HepG2 (cell line): ENCODE results near the gene GPBP1. TPM values are rescaled to one million over a fixed set of nuclear protein-coding genes. Genes with fewer than 3 reads are reported as not detected.
A peak's percentile ranks its signal among the peaks of the same experiment; 100 is the strongest.

ENCODE experiments used
- ADNP ChIP-seq: sonication (generic); formaldehyde crosslinking; IDR thresholded peaks from 2 replicates; pipeline ENCODE4 v1.4.0; 2020; ENCODE audit warnings: missing genetic modification reagents
- CBX1 ChIP-seq: IDR thresholded peaks from one replicate; pipeline ENCODE4 v1.6.1; 2016; ENCODE audit warnings: antibody characterized with exemption, low read depth
- CCDC6 ChIP-seq: sonication (generic); formaldehyde crosslinking; IDR thresholded peaks from 2 replicates; pipeline ENCODE4 v1.8.1; 2022; ENCODE audit warnings: mild to moderate bottlenecking, missing genetic modification reagents, moderate library complexity
- CEBPG ChIP-seq: IDR thresholded peaks from 2 replicates; pipeline ENCODE4 v1.6.1; 2016
- KLF15 ChIP-seq: sonication (generic); formaldehyde crosslinking; IDR thresholded peaks from 2 replicates; pipeline ENCODE4 v1.8.1; 2023; ENCODE audit warnings: borderline replicate concordance, mild to moderate bottlenecking, inconsistent platforms, missing genetic modification reagents, mixed read lengths
- LCORL ChIP-seq, 2 experiments: fragments of 450-650 bp in 1 of 2; sonication (generic) in 1 of 2; formaldehyde crosslinking in 1 of 2; IDR thresholded peaks; 2 replicates each; pipeline versions ENCODE4 v1.5.0 to v1.6.1; 2017 to 2020; ENCODE audit warnings: antibody characterized with exemption in 1 of 2, missing genetic modification reagents in 1 of 2
- MXD4 ChIP-seq: IDR thresholded peaks from 2 replicates; pipeline ENCODE4 v1.6.1; 2016; ENCODE audit warnings: mild to moderate bottlenecking, missing biosample characterization, missing genetic modification reagents
- NFATC3 ChIP-seq: sonication (generic); formaldehyde crosslinking; IDR thresholded peaks from 2 replicates; pipeline ENCODE4 v1.5.1; 2020; ENCODE audit warnings: mild to moderate bottlenecking, missing genetic modification reagents
- PLRG1 ChIP-seq: fragments of 450-650 bp; conservative IDR thresholded peaks from 2 replicates; pipeline ENCODE4 v1.6.1; 2016
- POLR2A ChIP-seq, 2 experiments: IDR thresholded peaks; 2 replicates each; pipeline ENCODE4 v1.6.1; 2011; ENCODE audit warnings: low read depth in 2 of 2, low read length in 2 of 2, mild to moderate bottlenecking in 1 of 2, moderate library complexity in 1 of 2; ENCODE audit not compliant: insufficient read depth in 1 of 2
- SATB2 ChIP-seq: sonication (generic); formaldehyde crosslinking; IDR thresholded peaks from 2 replicates; pipeline ENCODE4 v1.5.0; 2020; ENCODE audit warnings: missing genetic modification reagents
- TCF7L2 ChIP-seq: IDR thresholded peaks from 2 replicates; pipeline ENCODE4 v1.6.1; 2011; ENCODE audit warnings: mild to moderate bottlenecking, low read depth, low read length, moderate library complexity
- THAP11 ChIP-seq: IDR thresholded peaks from 2 replicates; pipeline ENCODE4 v1.6.1; 2016; ENCODE audit warnings: missing biosample characterization, missing genetic modification reagents
- ZBTB42 ChIP-seq: sonication (generic); formaldehyde crosslinking; IDR thresholded peaks from 2 replicates; pipeline ENCODE4 v1.5.0; 2020; ENCODE audit warnings: mild to moderate bottlenecking, missing genetic modification reagents
- ZBTB8A ChIP-seq: sonication (generic); formaldehyde crosslinking; IDR thresholded peaks from 2 replicates; pipeline ENCODE4 v1.4.0; 2020; ENCODE audit warnings: mild to moderate bottlenecking, low read depth, missing genetic modification reagents, borderline replicate concordance
- ZFAT ChIP-seq: sonication (generic); formaldehyde crosslinking; conservative IDR thresholded peaks from 2 replicates; pipeline ENCODE4 v1.8.1; 2023; ENCODE audit warnings: missing genetic modification reagents, inconsistent platforms
- ZNF121 ChIP-seq: sonication (generic); formaldehyde crosslinking; IDR thresholded peaks from 2 replicates; pipeline ENCODE4 v1.5.0; 2020; ENCODE audit warnings: mild to moderate bottlenecking, missing genetic modification reagents
- ZNF256 ChIP-seq: sonication (generic); formaldehyde crosslinking; conservative IDR thresholded peaks from 2 replicates; pipeline ENCODE4 v1.4.0; 2020; ENCODE audit warnings: missing genetic modification reagents
- ZNF282 ChIP-seq: fragments of 450-650 bp; IDR thresholded peaks from 2 replicates; pipeline ENCODE4 v1.6.1; 2018; ENCODE audit not compliant: partially characterized antibody
- ZNF317 ChIP-seq: sonication (generic); formaldehyde crosslinking; IDR thresholded peaks from 2 replicates; pipeline ENCODE4 v1.5.0; 2020; ENCODE audit warnings: mild to moderate bottlenecking, missing genetic modification reagents
- ZNF556 ChIP-seq: sonication (generic); formaldehyde crosslinking; IDR thresholded peaks from 2 replicates; pipeline ENCODE4 v1.4.0; 2020; ENCODE audit warnings: mild to moderate bottlenecking, missing genetic modification reagents, borderline replicate concordance
- ZNF660 ChIP-seq: sonication (generic); formaldehyde crosslinking; IDR thresholded peaks from 2 replicates; pipeline ENCODE4 v1.5.1; 2020; ENCODE audit warnings: mild to moderate bottlenecking, low read depth, missing genetic modification reagents, borderline replicate concordance
- ZNF766 ChIP-seq: sonication (generic); formaldehyde crosslinking; IDR thresholded peaks from 2 replicates; pipeline ENCODE4 v1.5.0; 2020; ENCODE audit warnings: missing genetic modification reagents, borderline replicate concordance
- ZNF768 ChIP-seq: sonication (generic); formaldehyde crosslinking; IDR thresholded peaks from 2 replicates; pipeline ENCODE4 v1.4.0; 2020; ENCODE audit warnings: missing genetic modification reagents
- ZNF782 ChIP-seq: sonication (generic); formaldehyde crosslinking; IDR thresholded peaks from 2 replicates; pipeline ENCODE4 v1.4.0; 2020; ENCODE audit warnings: missing genetic modification reagents, mild to moderate bottlenecking, borderline replicate concordance
- ZNF792 ChIP-seq: IDR thresholded peaks from 2 replicates; pipeline ENCODE4 v1.6.1; 2016
- polyA plus RNA-seq, 8 experiments: library from polyadenylated mRNA; depleted of rRNA in 3 of 8; stranded (reverse) in 7 of 8; unstranded in 1 of 8; fragments of >200 nt; fragmentation: Illumina TruSeq in 4 of 8; extraction: Trizol in 4 of 8; gene quantifications; 2 replicates each; pipeline versions ENCODE4 v1.2.1 to v1.2.3, GENCODE V29; 2011 to 2016; ENCODE audit warnings: low read depth in 4 of 8, missing spikeins in 1 of 8, mixed read lengths in 1 of 8; ENCODE audit not compliant: insufficient read depth in 1 of 8
- total RNA-seq, 5 experiments: library from RNA; depleted of rRNA; stranded (reverse); fragments of >200 nt; fragmentation: Illumina TruSeq; extraction: Trizol; gene quantifications; 2 replicates each; pipeline ENCODE4 v1.2.3, GENCODE V29; 2016; ENCODE audit warnings: low read depth in 1 of 5
- TF ChIP-seq, protein P1 (sequence below): conservative IDR thresholded peaks from 2 replicates; pipeline ENCODE4 v1.6.1; 2018; ENCODE audit warnings: missing genetic modification reagents
- TF ChIP-seq, protein P2 (sequence below): sonication (generic); formaldehyde crosslinking; IDR thresholded peaks from 2 replicates; pipeline ENCODE4 v1.5.0; 2020; ENCODE audit warnings: mild to moderate bottlenecking, low read depth, missing genetic modification reagents, borderline replicate concordance
- TF ChIP-seq, protein P3 (sequence below): sonication (generic); formaldehyde crosslinking; IDR thresholded peaks from 2 replicates; pipeline ENCODE4 v1.5.1; 2020; ENCODE audit warnings: missing genetic modification reagents, mild to moderate bottlenecking, borderline replicate concordance

GPBP1 gene
- total and polyA plus RNA-seq, 2 of the 13 experiments (the other 11 are each of a cell fraction or from before 2014, with no cell fraction given) = 27.1 to 72.2 TPM

DNA sequence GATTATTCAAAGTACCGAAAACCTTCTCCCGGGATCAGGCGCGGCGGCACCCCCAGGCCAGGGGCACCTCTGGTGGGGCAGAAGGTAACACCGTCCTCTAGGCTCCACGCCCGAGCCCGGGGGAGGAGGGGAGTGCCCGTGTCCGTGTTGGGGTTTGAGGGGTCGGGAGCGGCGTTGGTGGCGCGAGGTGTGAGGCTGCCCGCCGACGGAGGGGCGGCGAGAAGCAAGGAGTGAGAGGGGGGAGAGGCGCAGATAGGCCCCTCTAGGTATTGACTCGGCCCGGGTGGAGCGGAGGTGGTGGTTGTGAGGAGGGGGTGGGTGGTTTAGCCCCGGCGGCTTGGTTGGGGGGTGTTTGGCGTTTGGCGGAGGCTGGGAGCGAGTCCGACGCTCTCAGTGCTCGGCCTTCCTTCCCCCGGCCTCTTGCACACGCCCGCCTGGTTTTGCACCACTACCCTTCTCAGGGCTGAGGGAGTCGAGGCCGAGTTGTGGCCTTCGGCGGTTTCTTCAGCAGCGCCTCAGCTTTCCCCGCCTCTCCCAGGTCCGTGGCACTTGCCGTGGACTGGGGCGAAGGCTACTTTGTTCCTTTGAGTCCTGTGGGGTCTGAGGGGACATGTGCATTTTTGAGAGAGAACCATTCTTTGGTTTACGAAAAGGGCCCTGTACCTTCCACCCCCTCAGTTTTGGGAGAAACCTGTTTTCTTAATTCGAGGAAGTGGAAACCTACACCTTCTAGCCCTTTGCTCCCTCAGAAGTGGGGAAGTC, 450 bp downstream of the GPBP1 start (continued):
- TF ChIP-seq ZNF317 (CRISPR knock-in tag) = 0 out of 2 replicates have a peak, but pooled peaks have one; percentile 20
- TF ChIP-seq, protein P1, sequence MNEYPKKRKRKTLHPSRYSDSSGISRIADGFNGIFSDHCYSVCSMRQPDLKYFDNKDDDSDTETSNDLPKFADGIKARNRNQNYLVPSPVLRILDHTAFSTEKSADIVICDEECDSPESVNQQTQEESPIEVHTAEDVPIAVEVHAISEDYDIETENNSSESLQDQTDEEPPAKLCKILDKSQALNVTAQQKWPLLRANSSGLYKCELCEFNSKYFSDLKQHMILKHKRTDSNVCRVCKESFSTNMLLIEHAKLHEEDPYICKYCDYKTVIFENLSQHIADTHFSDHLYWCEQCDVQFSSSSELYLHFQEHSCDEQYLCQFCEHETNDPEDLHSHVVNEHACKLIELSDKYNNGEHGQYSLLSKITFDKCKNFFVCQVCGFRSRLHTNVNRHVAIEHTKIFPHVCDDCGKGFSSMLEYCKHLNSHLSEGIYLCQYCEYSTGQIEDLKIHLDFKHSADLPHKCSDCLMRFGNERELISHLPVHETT = no peak
- TF ChIP-seq, protein P2, sequence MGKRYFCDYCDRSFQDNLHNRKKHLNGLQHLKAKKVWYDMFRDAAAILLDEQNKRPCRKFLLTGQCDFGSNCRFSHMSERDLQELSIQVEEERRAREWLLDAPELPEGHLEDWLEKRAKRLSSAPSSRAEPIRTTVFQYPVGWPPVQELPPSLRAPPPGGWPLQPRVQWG (CRISPR knock-in tag) = no peak
- no peak; the same call in 1 of the 2 replicates for TF ChIP-seq ZNF556
- TF ChIP-seq TCF7L2 = no peak
- no peak for TF ChIP-seq KLF15 (CRISPR knock-in tag)
- TF ChIP-seq ZNF782 = 0 out of 2 replicates have a peak, but pooled peaks have one; percentile 15
- TF ChIP-seq ZNF256 (CRISPR knock-in tag) = no peak
- no peak for TF ChIP-seq ZBTB8A (CRISPR knock-in tag)
- TF ChIP-seq ZBTB42 = no peak
- no peak for TF ChIP-seq CBX1
- TF ChIP-seq PLRG1 = no peak
- TF ChIP-seq ZFAT (CRISPR knock-in tag) = no peak
- no peak for TF ChIP-seq POLR2A (IDR thresholded peaks at IDR 0.05; ENCODE audit: insufficient read depth in 1 of 2, low read depth in 2 of 2, low read length in 2 of 2)
- no peak for TF ChIP-seq CEBPG
- no peak for TF ChIP-seq ZNF792
- TF ChIP-seq NFATC3 (CRISPR knock-in tag) = no peak
- no peak for TF ChIP-seq ADNP (CRISPR knock-in tag)
- TF ChIP-seq SATB2 (CRISPR knock-in tag) = no peak
- peak; percentile 44; the same call in 1 of the 2 replicates for TF ChIP-seq ZNF768 (CRISPR knock-in tag)
- no peak for TF ChIP-seq CCDC6
- no peak for TF ChIP-seq MXD4 (CRISPR knock-in tag)
- TF ChIP-seq ZNF766 = no peak
- no peak for TF ChIP-seq ZNF121 (CRISPR knock-in tag)
- TF ChIP-seq LCORL (IDR thresholded peaks at IDR 0.05) = no peak
- no peak for TF ChIP-seq LCORL (CRISPR knock-in tag; IDR thresholded peaks at IDR 0.05)
- no peak for TF ChIP-seq ZNF282
- TF ChIP-seq, protein P3, sequence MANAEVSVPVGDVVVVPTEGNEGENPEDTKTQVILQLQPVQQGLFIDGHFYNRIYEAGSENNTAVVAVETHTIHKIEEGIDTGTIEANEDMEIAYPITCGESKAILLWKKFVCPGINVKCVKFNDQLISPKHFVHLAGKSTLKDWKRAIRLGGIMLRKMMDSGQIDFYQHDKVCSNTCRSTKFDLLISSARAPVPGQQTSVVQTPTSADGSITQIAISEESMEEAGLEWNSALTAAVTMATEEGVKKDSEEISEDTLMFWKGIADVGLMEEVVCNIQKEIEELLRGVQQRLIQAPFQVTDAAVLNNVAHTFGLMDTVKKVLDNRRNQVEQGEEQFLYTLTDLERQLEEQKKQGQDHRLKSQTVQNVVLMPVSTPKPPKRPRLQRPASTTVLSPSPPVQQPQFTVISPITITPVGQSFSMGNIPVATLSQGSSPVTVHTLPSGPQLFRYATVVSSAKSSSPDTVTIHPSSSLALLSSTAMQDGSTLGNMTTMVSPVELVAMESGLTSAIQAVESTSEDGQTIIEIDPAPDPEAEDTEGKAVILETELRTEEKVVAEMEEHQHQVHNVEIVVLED = no peak
- no peak for TF ChIP-seq ZNF660
- TF ChIP-seq THAP11 = no peak
